Nephron progenitor cell (in vitro differentiated cells): ENCODE results near the gene TRIM2.

Experiments used
- DNase-seq: peaks from one replicate; pipeline ENCODE4 v3.0.0; 2021
- H3K27ac Mint-ChIP-seq: 2 replicates; pipeline ENCODE4 v1.8.0; 2021; ENCODE audit warnings: mild to moderate bottlenecking, moderate library complexity, mixed read lengths
- H3K27me3 Mint-ChIP-seq: 2 replicates; pipeline ENCODE4 v1.8.0; 2021; ENCODE audit warnings: mild to moderate bottlenecking, low read depth, mixed read lengths; ENCODE audit not compliant: poor library complexity
- H3K36me3 Mint-ChIP-seq: 2 replicates; pipeline ENCODE4 v1.8.0; 2021; ENCODE audit warnings: low read depth, mixed read lengths
- H3K4me1 Mint-ChIP-seq: 2 replicates; pipeline ENCODE4 v1.8.0; 2021; ENCODE audit warnings: mixed read lengths
- H3K4me3 Mint-ChIP-seq: 2 replicates; pipeline ENCODE4 v1.8.0; 2021; ENCODE audit warnings: mild to moderate bottlenecking, moderate library complexity, mixed read lengths
- H3K9me3 Mint-ChIP-seq: 2 replicates; pipeline ENCODE4 v1.8.0; 2021; ENCODE audit warnings: mild to moderate bottlenecking, moderate library complexity, mixed read lengths
- CTCF ChIP-seq: fragments of 200-600 bp; sonication (generic); IDR thresholded peaks from 2 replicates; pipeline ENCODE4 v1.5.0; 2021; ENCODE audit warnings: antibody characterized with exemption

Gene TRIM2

GRCh38 chr4:153242839-153243324, 38.6 kb downstream of the TRIM2 start:
- H3K36me3 Mint-ChIP-seq, result peaks cover 76% of the 10 kb centered on the region
- H3K4me3 Mint-ChIP-seq, result no peak overlapping the region
- H3K27me3 Mint-ChIP-seq, result no peaks in the 10 kb centered on the region
- no peak for TF ChIP-seq CTCF
- H3K9me3 Mint-ChIP-seq, result no peaks in the 10 kb centered on the region
- peak overlapping the region; percentile 87 for H3K27ac Mint-ChIP-seq
- peaks cover 49% of the 10 kb centered on the region for H3K4me1 Mint-ChIP-seq
- DNase-seq, result no peak

- Mint-ChIP-seq H3K4me1 (peaks cover 55% of the 10 kb centered on the region), H3K9me3 (no peaks in the 10 kb centered on the region), H3K27me3 (peaks cover 3% of the 10 kb centered on the region), H3K4me3 (no peak overlapping the region), H3K36me3 (peaks cover 70% of the 10 kb centered on the region), H3K27ac (no peak overlapping the region)
- TF ChIP-seq CTCF, result no peak
- no peak for DNase-seq
Observed at GRCh38 chr4:153243468-153243867, 39.2 kb downstream of the TRIM2 start.

GRCh38 chr4:153244969-153245368, 40.7 kb downstream of the TRIM2 start:
- Mint-ChIP-seq H3K27me3 (peaks cover 5% of the 10 kb centered on the region), H3K4me3 (no peak overlapping the region), H3K4me1 (peaks cover 69% of the 10 kb centered on the region), H3K36me3 (peaks cover 55% of the 10 kb centered on the region), H3K27ac (no peak overlapping the region), H3K9me3 (no peaks in the 10 kb centered on the region)
- DNase-seq, result no peak
- no peak for TF ChIP-seq CTCF

GRCh38 chr4:153245775-153246174, 41.5 kb downstream of the TRIM2 start:
- DNase-seq, result no peak
- Mint-ChIP-seq H3K9me3 (no peaks in the 10 kb centered on the region), H3K36me3 (peaks cover 47% of the 10 kb centered on the region), H3K27ac (no peak overlapping the region), H3K4me1 (peaks cover 77% of the 10 kb centered on the region), H3K27me3 (peaks cover 5% of the 10 kb centered on the region), H3K4me3 (no peak overlapping the region)
- no peak for TF ChIP-seq CTCF

- H3K4me1 Mint-ChIP-seq, result peaks cover 77% of the 10 kb centered on the region
- H3K27ac Mint-ChIP-seq, result no peak overlapping the region
- peaks cover 39% of the 10 kb centered on the region for H3K36me3 Mint-ChIP-seq
- H3K4me3 Mint-ChIP-seq, result no peak overlapping the region
- no peak for DNase-seq
- no peaks in the 10 kb centered on the region for H3K9me3 Mint-ChIP-seq
- peaks cover 5% of the 10 kb centered on the region for H3K27me3 Mint-ChIP-seq
- no peak for TF ChIP-seq CTCF
Observed at GRCh38 chr4:153246446-153247115, 42.3 kb downstream of the TRIM2 start.

- peaks cover 36% of the 10 kb centered on the region for H3K36me3 Mint-ChIP-seq
- H3K27me3 Mint-ChIP-seq, result peaks cover 5% of the 10 kb centered on the region
- TF ChIP-seq CTCF, result no peak
- no peaks in the 10 kb centered on the region for H3K9me3 Mint-ChIP-seq
- no peak overlapping the region for H3K27ac Mint-ChIP-seq
- DNase-seq, result no peak
- H3K4me1 Mint-ChIP-seq, result peaks cover 77% of the 10 kb centered on the region
- H3K4me3 Mint-ChIP-seq, result no peak overlapping the region
Observed at GRCh38 chr4:153247116-153247490, 42.9 kb downstream of the TRIM2 start.
